HEK293 (cell line): Measurements from ENCODE around the gene SH3BP4.

Experiments
- CTCF ChIA-PET: fragments of 350-600 bp; formaldehyde crosslinking; extraction: SDS; loops from one replicate; lab custom pipeline; 2021; ENCODE audit warnings: antibody characterized with exemption; lab: Yijun Ruan, JAX
- POLR2A ChIA-PET: fragments of 300-600 bp; formaldehyde crosslinking; extraction: SDS; loops from one replicate; lab custom pipeline; 2020; ENCODE audit warnings: antibody characterized with exemption, inconsistent platforms; lab: Yijun Ruan, JAX
- H3K27ac ChIP-seq: fragments of 200-500 bp; sonication (Bioruptor generic); 2 replicates; pipeline ENCODE4 v1.5.1; 2014; ENCODE audit warnings: low read depth, low read length, control low read depth, inconsistent platforms; ENCODE audit errors: extremely low read depth
- H3K36me3 ChIP-seq, 2 experiments: fragments of 200-500 bp in 1 of 2; sonication (Bioruptor generic) in 1 of 2; 1 replicate in 1 of 2; 2 replicates in 1 of 2; pipeline ENCODE4 v1.5.1; 2014 to 2017; ENCODE audit warnings: inconsistent platforms in 2 of 2, low read length in 2 of 2; ENCODE audit not compliant: control insufficient read depth in 2 of 2, insufficient read depth in 1 of 2
- H3K4me1 ChIP-seq: fragments of 200-500 bp; sonication (Bioruptor generic); 2 replicates; pipeline ENCODE4 v1.5.1; 2014; ENCODE audit warnings: mild to moderate bottlenecking, low read length, inconsistent platforms; ENCODE audit not compliant: control insufficient read depth, insufficient read depth
- H3K4me3 ChIP-seq: 2 replicates; pipeline ENCODE4 v1.5.1; 2011; ENCODE audit warnings: low read depth, mild to moderate bottlenecking, control low read depth, low read length, moderate library complexity
- H3K9me3 ChIP-seq: fragments of 200-500 bp; sonication (Bioruptor generic); 2 replicates; pipeline ENCODE4 v1.5.1; 2014; ENCODE audit warnings: low read depth, low read length, inconsistent platforms; ENCODE audit not compliant: control insufficient read depth, insufficient read depth
- EGR2 ChIP-seq: fragments of 450-650 bp; formaldehyde crosslinking; IDR thresholded peaks from 2 replicates; pipeline ENCODE4 v1.5.1; 2016; ENCODE audit warnings: low read depth, missing biosample characterization, missing genetic modification characterization
- FEZF1 ChIP-seq: fragments of 450-650 bp; formaldehyde crosslinking; IDR thresholded peaks from 2 replicates; pipeline ENCODE4 v1.5.1; 2016; ENCODE audit warnings: missing biosample characterization, missing genetic modification characterization
- GLIS1 ChIP-seq: fragments of 450-650 bp; formaldehyde crosslinking; IDR thresholded peaks from 2 replicates; pipeline ENCODE4 v1.5.1; 2016; ENCODE audit warnings: missing biosample characterization, missing genetic modification characterization
- HOXD13 ChIP-seq: sonication (generic); formaldehyde crosslinking; IDR thresholded peaks from 2 replicates; pipeline ENCODE4 v1.8.0; 2022; ENCODE audit warnings: missing genetic modification reagents, borderline replicate concordance
- ZFP41 ChIP-seq: fragments of 450-650 bp; formaldehyde crosslinking; IDR thresholded peaks from 2 replicates; pipeline ENCODE4 v1.5.1; 2016; ENCODE audit warnings: missing biosample characterization, missing genetic modification characterization, borderline replicate concordance
- ZNF174 ChIP-seq: fragments of 450-650 bp; formaldehyde crosslinking; IDR thresholded peaks from 2 replicates; pipeline ENCODE4 v1.5.0; 2017; ENCODE audit warnings: missing biosample characterization, mild to moderate bottlenecking, missing genetic modification characterization
- ZNF175 ChIP-seq: fragments of 450-650 bp; formaldehyde crosslinking; IDR thresholded peaks from 2 replicates; pipeline ENCODE4 v1.5.1; 2016; ENCODE audit warnings: missing biosample characterization, missing genetic modification characterization
- ZNF416 ChIP-seq: fragments of 450-650 bp; formaldehyde crosslinking; IDR thresholded peaks from 2 replicates; pipeline ENCODE4 v1.5.1; 2016; ENCODE audit warnings: missing biosample characterization, missing genetic modification characterization
- ZNF433 ChIP-seq: fragments of 450-650 bp; formaldehyde crosslinking; IDR thresholded peaks from 2 replicates; pipeline ENCODE4 v1.5.1; 2016; ENCODE audit warnings: missing biosample characterization, missing genetic modification characterization, low read depth
- ZNF473 ChIP-seq: fragments of 450-650 bp; formaldehyde crosslinking; IDR thresholded peaks from 2 replicates; pipeline ENCODE4 v1.5.1; 2017; ENCODE audit warnings: missing biosample characterization, missing genetic modification characterization
- ZNF501 ChIP-seq: fragments of 450-650 bp; formaldehyde crosslinking; IDR thresholded peaks from 2 replicates; pipeline ENCODE4 v1.5.1; 2016; ENCODE audit warnings: missing biosample characterization, missing genetic modification characterization
- ZNF529 ChIP-seq: fragments of 450-650 bp; formaldehyde crosslinking; IDR thresholded peaks from 2 replicates; pipeline ENCODE4 v1.5.1; 2017; ENCODE audit warnings: missing genetic modification characterization, missing biosample characterization; ENCODE audit not compliant: insufficient replicate concordance
- ZNF560 ChIP-seq: fragments of 450-650 bp; formaldehyde crosslinking; IDR thresholded peaks from 2 replicates; pipeline ENCODE4 v1.5.1; 2017; ENCODE audit warnings: missing biosample characterization, missing genetic modification characterization, borderline replicate concordance
- ZNF596 ChIP-seq: fragments of 450-650 bp; IDR thresholded peaks from 2 replicates; pipeline ENCODE4 v1.5.0; 2018; ENCODE audit warnings: missing biosample characterization, mild to moderate bottlenecking, missing genetic modification characterization, moderate library complexity
- ZNF623 ChIP-seq: fragments of 450-650 bp; formaldehyde crosslinking; IDR thresholded peaks from 2 replicates; pipeline ENCODE4 v1.5.1; 2016; ENCODE audit warnings: missing biosample characterization, missing genetic modification characterization
- ZNF629 ChIP-seq: fragments of 450-650 bp; formaldehyde crosslinking; IDR thresholded peaks from 2 replicates; pipeline ENCODE4 v1.5.1; 2017; ENCODE audit warnings: missing biosample characterization, missing genetic modification characterization
- TF ChIP-seq, protein P1 (sequence below): fragments of 450-650 bp; formaldehyde crosslinking; IDR thresholded peaks from 2 replicates; pipeline ENCODE4 v1.5.1; 2017; ENCODE audit warnings: missing biosample characterization, missing genetic modification characterization
- TF ChIP-seq, protein P2 (sequence below): fragments of 450-650 bp; formaldehyde crosslinking; IDR thresholded peaks from 2 replicates; pipeline ENCODE4 v1.5.1; 2016; ENCODE audit warnings: missing biosample characterization, missing genetic modification characterization
- TF ChIP-seq, protein P3 (sequence below): fragments of 450-650 bp; formaldehyde crosslinking; IDR thresholded peaks from 2 replicates; pipeline ENCODE4 v1.5.1; 2016; ENCODE audit warnings: missing biosample characterization, missing genetic modification characterization, borderline replicate concordance
- TF ChIP-seq, protein P4 (sequence below): fragments of 450-650 bp; formaldehyde crosslinking; conservative IDR thresholded peaks from 2 replicates; pipeline ENCODE4 v1.5.1; 2016; ENCODE audit warnings: low read depth, missing biosample characterization, missing genetic modification characterization

Gene SH3BP4

DNA sequence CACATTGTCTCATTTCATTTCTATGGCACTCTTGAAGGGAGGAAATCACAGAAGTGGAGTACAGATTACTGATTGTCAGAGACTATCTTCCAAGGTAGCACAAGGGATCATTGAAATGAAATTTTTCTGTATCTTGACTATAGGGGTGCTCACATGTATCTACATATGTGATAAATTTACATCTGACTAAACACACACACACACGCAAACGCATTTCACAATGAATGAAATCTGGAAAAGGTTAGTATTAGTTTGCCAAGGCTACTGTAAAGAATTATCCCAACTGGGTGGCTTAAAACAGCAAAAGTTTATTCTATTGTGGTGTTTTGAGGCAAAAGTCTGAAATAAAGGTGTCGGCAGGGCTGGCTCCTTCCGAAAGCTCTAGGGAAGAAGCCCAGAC lies 144.6 kb downstream of the SH3BP4 start:
- ChIA-PET CTCF (interaction anchor here (1.8 kb wide), 1 partner anchor 551 kb away, joined by 3 read pairs; no protein-coding TSS in a partner anchor), POLR2A (no interaction called here)
- Histone ChIP-seq H3K27ac (no peak overlapping the region), H3K36me3 (no peaks in the 10 kb centered on the region), H3K4me3 (no peak overlapping the region), H3K4me1 (peaks cover 8% of the 10 kb centered on the region), H3K9me3 (no peaks in the 10 kb centered on the region)
- TF ChIP-seq ZNF473 (tag by site-specific recombination) (no peak), ZNF596 (no peak), HOXD13 (CRISPR knock-in tag) (no peak), GLIS1 (tag by site-specific recombination) (no peak), ZNF175 (tag by site-specific recombination) (no peak), ZNF560 (tag by site-specific recombination) (no peak), ZNF416 (tag by site-specific recombination) (no peak), ZNF629 (tag by site-specific recombination) (no peak), ZFP41 (no peak), ZNF623 (tag by site-specific recombination) (no peak), EGR2 (tag by site-specific recombination) (no peak), ZNF433 (tag by site-specific recombination) (no peak), ZNF174 (tag by site-specific recombination) (no peak), ZNF501 (no peak), ZNF529 (tag by site-specific recombination) (no peak), FEZF1 (tag by site-specific recombination) (no peak)
- TF ChIP-seq, protein P1, sequence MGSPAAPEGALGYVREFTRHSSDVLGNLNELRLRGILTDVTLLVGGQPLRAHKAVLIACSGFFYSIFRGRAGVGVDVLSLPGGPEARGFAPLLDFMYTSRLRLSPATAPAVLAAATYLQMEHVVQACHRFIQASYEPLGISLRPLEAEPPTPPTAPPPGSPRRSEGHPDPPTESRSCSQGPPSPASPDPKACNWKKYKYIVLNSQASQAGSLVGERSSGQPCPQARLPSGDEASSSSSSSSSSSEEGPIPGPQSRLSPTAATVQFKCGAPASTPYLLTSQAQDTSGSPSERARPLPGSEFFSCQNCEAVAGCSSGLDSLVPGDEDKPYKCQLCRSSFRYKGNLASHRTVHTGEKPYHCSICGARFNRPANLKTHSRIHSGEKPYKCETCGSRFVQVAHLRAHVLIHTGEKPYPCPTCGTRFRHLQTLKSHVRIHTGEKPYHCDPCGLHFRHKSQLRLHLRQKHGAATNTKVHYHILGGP (tag by site-specific recombination): no peak
- TF ChIP-seq, protein P2, sequence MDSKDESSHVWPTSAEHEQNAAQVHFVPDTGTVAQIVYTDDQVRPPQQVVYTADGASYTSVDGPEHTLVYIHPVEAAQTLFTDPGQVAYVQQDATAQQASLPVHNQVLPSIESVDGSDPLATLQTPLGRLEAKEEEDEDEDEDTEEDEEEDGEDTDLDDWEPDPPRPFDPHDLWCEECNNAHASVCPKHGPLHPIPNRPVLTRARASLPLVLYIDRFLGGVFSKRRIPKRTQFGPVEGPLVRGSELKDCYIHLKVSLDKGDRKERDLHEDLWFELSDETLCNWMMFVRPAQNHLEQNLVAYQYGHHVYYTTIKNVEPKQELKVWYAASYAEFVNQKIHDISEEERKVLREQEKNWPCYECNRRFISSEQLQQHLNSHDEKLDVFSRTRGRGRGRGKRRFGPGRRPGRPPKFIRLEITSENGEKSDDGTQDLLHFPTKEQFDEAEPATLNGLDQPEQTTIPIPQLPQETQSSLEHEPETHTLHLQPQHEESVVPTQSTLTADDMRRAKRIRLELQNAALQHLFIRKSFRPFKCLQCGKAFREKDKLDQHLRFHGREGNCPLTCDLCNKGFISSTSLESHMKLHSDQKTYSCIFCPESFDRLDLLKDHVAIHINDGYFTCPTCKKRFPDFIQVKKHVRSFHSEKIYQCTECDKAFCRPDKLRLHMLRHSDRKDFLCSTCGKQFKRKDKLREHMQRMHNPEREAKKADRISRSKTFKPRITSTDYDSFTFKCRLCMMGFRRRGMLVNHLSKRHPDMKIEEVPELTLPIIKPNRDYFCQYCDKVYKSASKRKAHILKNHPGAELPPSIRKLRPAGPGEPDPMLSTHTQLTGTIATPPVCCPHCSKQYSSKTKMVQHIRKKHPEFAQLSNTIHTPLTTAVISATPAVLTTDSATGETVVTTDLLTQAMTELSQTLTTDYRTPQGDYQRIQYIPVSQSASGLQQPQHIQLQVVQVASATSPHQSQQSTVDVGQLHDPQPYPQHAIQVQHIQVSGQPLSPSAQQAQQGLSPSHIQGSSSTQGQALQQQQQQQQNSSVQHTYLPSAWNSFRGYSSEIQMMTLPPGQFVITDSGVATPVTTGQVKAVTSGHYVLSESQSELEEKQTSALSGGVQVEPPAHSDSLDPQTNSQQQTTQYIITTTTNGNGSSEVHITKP (tag by site-specific recombination): no peak
- TF ChIP-seq, protein P3, sequence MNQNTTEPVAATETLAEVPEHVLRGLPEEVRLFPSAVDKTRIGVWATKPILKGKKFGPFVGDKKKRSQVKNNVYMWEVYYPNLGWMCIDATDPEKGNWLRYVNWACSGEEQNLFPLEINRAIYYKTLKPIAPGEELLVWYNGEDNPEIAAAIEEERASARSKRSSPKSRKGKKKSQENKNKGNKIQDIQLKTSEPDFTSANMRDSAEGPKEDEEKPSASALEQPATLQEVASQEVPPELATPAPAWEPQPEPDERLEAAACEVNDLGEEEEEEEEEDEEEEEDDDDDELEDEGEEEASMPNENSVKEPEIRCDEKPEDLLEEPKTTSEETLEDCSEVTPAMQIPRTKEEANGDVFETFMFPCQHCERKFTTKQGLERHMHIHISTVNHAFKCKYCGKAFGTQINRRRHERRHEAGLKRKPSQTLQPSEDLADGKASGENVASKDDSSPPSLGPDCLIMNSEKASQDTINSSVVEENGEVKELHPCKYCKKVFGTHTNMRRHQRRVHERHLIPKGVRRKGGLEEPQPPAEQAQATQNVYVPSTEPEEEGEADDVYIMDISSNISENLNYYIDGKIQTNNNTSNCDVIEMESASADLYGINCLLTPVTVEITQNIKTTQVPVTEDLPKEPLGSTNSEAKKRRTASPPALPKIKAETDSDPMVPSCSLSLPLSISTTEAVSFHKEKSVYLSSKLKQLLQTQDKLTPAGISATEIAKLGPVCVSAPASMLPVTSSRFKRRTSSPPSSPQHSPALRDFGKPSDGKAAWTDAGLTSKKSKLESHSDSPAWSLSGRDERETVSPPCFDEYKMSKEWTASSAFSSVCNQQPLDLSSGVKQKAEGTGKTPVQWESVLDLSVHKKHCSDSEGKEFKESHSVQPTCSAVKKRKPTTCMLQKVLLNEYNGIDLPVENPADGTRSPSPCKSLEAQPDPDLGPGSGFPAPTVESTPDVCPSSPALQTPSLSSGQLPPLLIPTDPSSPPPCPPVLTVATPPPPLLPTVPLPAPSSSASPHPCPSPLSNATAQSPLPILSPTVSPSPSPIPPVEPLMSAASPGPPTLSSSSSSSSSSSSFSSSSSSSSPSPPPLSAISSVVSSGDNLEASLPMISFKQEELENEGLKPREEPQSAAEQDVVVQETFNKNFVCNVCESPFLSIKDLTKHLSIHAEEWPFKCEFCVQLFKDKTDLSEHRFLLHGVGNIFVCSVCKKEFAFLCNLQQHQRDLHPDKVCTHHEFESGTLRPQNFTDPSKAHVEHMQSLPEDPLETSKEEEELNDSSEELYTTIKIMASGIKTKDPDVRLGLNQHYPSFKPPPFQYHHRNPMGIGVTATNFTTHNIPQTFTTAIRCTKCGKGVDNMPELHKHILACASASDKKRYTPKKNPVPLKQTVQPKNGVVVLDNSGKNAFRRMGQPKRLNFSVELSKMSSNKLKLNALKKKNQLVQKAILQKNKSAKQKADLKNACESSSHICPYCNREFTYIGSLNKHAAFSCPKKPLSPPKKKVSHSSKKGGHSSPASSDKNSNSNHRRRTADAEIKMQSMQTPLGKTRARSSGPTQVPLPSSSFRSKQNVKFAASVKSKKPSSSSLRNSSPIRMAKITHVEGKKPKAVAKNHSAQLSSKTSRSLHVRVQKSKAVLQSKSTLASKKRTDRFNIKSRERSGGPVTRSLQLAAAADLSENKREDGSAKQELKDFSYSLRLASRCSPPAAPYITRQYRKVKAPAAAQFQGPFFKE (tag by site-specific recombination): no peak
- TF ChIP-seq, protein P4, sequence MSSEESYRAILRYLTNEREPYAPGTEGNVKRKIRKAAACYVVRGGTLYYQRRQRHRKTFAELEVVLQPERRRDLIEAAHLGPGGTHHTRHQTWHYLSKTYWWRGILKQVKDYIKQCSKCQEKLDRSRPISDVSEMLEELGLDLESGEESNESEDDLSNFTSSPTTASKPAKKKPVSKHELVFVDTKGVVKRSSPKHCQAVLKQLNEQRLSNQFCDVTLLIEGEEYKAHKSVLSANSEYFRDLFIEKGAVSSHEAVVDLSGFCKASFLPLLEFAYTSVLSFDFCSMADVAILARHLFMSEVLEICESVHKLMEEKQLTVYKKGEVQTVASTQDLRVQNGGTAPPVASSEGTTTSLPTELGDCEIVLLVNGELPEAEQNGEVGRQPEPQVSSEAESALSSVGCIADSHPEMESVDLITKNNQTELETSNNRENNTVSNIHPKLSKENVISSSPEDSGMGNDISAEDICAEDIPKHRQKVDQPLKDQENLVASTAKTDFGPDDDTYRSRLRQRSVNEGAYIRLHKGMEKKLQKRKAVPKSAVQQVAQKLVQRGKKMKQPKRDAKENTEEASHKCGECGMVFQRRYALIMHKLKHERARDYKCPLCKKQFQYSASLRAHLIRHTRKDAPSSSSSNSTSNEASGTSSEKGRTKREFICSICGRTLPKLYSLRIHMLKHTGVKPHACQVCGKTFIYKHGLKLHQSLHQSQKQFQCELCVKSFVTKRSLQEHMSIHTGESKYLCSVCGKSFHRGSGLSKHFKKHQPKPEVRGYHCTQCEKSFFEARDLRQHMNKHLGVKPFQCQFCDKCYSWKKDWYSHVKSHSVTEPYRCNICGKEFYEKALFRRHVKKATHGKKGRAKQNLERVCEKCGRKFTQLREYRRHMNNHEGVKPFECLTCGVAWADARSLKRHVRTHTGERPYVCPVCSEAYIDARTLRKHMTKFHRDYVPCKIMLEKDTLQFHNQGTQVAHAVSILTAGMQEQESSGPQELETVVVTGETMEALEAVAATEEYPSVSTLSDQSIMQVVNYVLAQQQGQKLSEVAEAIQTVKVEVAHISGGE (tag by site-specific recombination): no peak
